ENCODE measurements around the gene CCDC152.

Gene CCDC152

DNA sequence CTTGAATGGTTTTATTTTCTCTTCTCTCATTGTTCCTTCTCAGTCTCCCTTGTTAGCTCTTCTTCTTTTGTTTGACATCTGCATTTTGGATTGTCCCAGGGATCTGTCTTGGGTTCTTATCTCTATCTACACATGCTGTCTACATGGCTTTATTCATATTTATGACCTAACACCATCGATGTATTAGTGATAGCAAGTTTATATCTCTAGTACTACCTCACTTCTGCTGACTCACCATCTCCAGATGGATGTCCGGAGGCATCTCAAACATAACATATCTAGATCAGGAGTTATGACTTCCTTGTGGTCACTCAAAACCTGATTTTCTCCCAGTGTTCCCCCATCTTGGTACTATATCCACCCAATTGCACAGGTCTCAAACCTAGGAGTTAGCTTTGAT, 74.3 kb downstream of the CCDC152 start:
- in situ Hi-C loops (cut with HindIII; ENCODE audit: low pct_ligation_motif_present, low sequenced_read_pairs), result no loop called here
- no peaks in the 10 kb centered on the region for H3K27me3 ChIP-seq (replicated peaks)
- TF ChIP-seq, protein P1, sequence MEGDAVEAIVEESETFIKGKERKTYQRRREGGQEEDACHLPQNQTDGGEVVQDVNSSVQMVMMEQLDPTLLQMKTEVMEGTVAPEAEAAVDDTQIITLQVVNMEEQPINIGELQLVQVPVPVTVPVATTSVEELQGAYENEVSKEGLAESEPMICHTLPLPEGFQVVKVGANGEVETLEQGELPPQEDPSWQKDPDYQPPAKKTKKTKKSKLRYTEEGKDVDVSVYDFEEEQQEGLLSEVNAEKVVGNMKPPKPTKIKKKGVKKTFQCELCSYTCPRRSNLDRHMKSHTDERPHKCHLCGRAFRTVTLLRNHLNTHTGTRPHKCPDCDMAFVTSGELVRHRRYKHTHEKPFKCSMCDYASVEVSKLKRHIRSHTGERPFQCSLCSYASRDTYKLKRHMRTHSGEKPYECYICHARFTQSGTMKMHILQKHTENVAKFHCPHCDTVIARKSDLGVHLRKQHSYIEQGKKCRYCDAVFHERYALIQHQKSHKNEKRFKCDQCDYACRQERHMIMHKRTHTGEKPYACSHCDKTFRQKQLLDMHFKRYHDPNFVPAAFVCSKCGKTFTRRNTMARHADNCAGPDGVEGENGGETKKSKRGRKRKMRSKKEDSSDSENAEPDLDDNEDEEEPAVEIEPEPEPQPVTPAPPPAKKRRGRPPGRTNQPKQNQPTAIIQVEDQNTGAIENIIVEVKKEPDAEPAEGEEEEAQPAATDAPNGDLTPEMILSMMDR (IDR thresholded peaks at IDR 0.05; ENCODE audit: low read depth, low read length, missing control alignments), result no peak
- DNase-seq, result no peak
- H3K27ac ChIP-seq, result no peak overlapping the region
- no peak overlapping the region for H3K4me3 ChIP-seq (ENCODE audit: low read depth, low read length)
- H3K36me3 ChIP-seq (replicated peaks), result no peaks in the 10 kb centered on the region

DNA sequence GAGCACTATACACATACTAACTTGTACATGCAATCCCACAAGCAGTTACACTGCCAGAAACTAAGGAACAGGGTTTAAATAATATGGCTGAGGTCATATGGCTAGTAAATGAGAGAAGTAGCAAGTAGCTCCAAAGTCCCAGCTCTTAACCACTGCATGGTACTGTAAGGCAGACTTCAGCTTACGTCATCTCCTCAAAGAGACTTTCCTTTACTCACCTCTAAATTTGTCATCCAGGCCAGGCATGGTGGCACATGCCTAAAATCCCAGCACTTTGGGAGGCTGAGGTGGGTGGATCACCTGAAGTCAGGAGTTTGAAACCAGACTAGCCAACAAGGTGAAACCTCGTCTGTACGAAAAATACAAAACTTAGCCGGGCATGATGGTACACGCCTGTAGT, 75.4 kb downstream of the CCDC152 start:
- in situ Hi-C loops (cut with HindIII; ENCODE audit: low pct_ligation_motif_present, low sequenced_read_pairs), result no loop called here

DNA sequence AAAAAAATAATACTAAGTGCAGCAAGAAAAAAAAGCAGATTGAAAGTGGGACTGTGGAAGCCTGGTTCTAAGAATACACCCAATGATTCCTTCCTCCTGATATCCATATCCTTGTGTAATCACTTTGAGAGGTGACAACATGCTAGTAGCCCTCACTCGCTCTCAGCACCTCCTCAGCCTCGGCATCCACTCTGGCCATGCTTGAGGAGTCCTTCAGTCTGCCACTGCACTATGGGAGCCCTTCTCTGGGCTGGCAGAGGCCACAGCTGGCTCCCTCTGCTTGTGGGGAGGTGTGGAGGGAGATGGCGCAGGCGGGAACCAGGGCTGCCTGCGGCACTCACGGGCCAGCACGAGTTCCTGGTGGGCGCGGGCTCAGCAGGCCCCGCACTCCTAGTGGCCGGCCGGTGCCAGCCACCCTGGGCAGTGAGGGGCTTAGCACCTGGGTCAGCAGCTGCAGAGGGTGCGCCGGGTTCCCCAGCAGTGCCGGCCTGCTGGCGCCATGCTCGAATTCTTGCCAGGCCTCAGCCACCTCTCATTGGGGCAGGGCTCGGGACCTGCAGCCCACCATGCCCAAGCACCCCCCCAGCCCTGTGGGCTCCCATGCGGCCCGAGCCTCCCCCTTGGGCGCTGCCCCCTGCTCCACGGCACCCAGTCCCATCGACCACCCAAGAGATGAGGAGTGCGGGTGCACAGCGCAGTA, 79.6 kb downstream of the CCDC152 start:
- in situ Hi-C loops (cut with HindIII; ENCODE audit: low pct_ligation_motif_present, low sequenced_read_pairs), result no loop called here
- DNase-seq, result no peak
- Histone ChIP-seq H3K27ac (no peak overlapping the region), H3K27me3 (replicated peaks) (no peaks in the 10 kb centered on the region), H3K4me3 (ENCODE audit: low read depth, low read length) (no peak overlapping the region), H3K36me3 (replicated peaks) (no peaks in the 10 kb centered on the region)
- TF ChIP-seq, protein P1 (IDR thresholded peaks at IDR 0.05; ENCODE audit: low read depth, low read length, missing control alignments), result no peak

More for the DNA sequence above, 75.4 kb downstream of the CCDC152 start:
- H3K27ac ChIP-seq, result no peak overlapping the region
- H3K27me3 ChIP-seq (replicated peaks), result no peaks in the 10 kb centered on the region
- DNase-seq, result no peak
- no peaks in the 10 kb centered on the region for H3K36me3 ChIP-seq (replicated peaks)
- no peak overlapping the region for H3K4me3 ChIP-seq (ENCODE audit: low read depth, low read length)
- TF ChIP-seq, protein P1 (IDR thresholded peaks at IDR 0.05; ENCODE audit: low read depth, low read length, missing control alignments), result no peak

DNA sequence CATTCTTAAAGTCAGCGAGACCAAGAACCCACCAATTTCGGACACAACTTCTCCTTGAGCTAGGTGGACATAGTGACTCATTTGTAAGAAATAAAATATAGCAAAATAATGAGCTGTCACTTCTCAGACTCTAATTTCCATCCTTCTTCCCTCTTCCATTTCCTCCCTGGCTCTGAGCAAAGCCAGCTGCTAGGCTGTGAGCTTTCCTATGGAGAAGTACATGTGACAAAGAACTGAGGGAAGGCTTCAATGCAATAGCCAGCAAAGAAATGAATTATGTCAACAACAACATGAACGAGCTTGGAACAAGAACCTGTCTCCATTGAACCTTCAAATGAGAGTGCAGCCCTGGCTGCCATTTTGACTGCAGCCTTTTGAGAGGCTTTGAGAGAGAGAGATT, 81.0 kb downstream of the CCDC152 start:
- H3K27me3 ChIP-seq (replicated peaks), result no peaks in the 10 kb centered on the region
- DNase-seq, result no peak
- in situ Hi-C loops (cut with HindIII; ENCODE audit: low pct_ligation_motif_present, low sequenced_read_pairs), result no loop called here

DNA sequence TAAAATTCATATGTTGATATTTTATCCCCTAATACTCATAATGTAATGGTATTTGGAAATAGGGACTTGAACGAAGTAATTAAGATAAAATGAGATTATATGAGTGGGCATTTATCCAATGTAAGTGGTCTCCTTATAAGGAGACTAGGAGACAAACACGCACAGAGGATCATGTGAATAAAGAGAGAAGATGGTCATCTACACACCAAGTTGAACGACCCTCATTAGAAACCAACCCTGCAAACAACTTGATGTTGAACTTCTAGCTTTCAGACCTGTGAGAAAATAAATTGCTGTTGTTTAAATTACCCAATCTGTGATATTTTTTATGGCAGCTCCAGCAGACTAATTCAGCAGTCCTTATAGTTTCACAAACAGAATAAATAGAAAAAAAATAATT, 82.6 kb downstream of the CCDC152 start:
- Histone ChIP-seq H3K36me3 (replicated peaks) (no peaks in the 10 kb centered on the region), H3K27me3 (replicated peaks) (no peaks in the 10 kb centered on the region), H3K27ac (no peak overlapping the region), H3K4me3 (ENCODE audit: low read depth, low read length) (no peak overlapping the region)
- in situ Hi-C loops (cut with HindIII; ENCODE audit: low pct_ligation_motif_present, low sequenced_read_pairs), result no loop called here
- DNase-seq, result no peak
- TF ChIP-seq, protein P1 (IDR thresholded peaks at IDR 0.05; ENCODE audit: low read depth, low read length, missing control alignments), result no peak

More for the DNA sequence above, 81.0 kb downstream of the CCDC152 start:
- no peak overlapping the region for H3K4me3 ChIP-seq (ENCODE audit: low read depth, low read length)
- no peak overlapping the region for H3K27ac ChIP-seq
- H3K36me3 ChIP-seq (replicated peaks), result no peaks in the 10 kb centered on the region
- TF ChIP-seq, protein P1 (IDR thresholded peaks at IDR 0.05; ENCODE audit: low read depth, low read length, missing control alignments), result no peak

DNA sequence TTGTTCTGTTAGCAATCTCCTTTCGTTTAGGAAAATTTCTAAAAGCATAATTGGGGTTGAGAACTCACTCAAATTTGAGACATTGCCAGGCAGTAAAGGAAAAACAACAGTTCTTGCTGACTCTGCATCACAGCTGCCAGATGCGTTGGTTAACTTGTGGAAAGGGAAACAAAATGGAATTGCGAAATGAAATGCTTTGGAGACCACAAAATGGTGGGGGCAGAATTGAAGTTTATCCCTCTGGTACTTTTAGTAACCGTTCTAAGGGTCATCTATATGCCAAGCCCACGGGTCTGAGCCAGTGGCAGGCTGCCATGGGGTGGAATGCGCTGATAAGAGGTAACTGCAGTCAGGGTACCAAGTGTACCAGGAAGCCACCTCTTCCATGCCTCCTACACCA, 83.7 kb downstream of the CCDC152 start:
- in situ Hi-C loops (cut with HindIII; ENCODE audit: low pct_ligation_motif_present, low sequenced_read_pairs), result no loop called here
- TF ChIP-seq, protein P1 (IDR thresholded peaks at IDR 0.05; ENCODE audit: low read depth, low read length, missing control alignments), result no peak
- Histone ChIP-seq H3K4me3 (ENCODE audit: low read depth, low read length) (no peak overlapping the region), H3K27me3 (replicated peaks) (no peaks in the 10 kb centered on the region), H3K27ac (no peak overlapping the region), H3K36me3 (replicated peaks) (no peaks in the 10 kb centered on the region)
- DNase-seq, result peak; percentile 59

All from brain microvascular endothelial cell (primary cell).